T-helper 1 cell treated with Interleukin-12 subunit alpha and Interleukin-12 subunit beta and Interleukin-4 antibody, amounts not matched to agents 30 μg/mL and 1 μg/mL, for 36 hours (primary cell): ENCODE data around the gene SFTA2.
"Not testable (repeated sequence)": the region's sequence is repeated elsewhere in the genome, so short reads cannot be mapped to it uniquely, and the experiment has no call there.

Experiments used
- H3K27ac Mint-ChIP-seq: one replicate; pipeline ENCODE4 v1.8.0; 2021; ENCODE audit warnings: mild to moderate bottlenecking, mixed read lengths
- H3K27me3 Mint-ChIP-seq: one replicate; pipeline ENCODE4 v1.8.0; 2021; ENCODE audit warnings: low read depth, mixed read lengths
- H3K36me3 Mint-ChIP-seq: one replicate; pipeline ENCODE4 v1.8.0; 2021; ENCODE audit warnings: low read depth, mixed read lengths
- H3K4me1 Mint-ChIP-seq: one replicate; pipeline ENCODE4 v1.8.0; 2021; ENCODE audit warnings: low read depth, mixed read lengths
- H3K4me3 Mint-ChIP-seq: one replicate; pipeline ENCODE4 v1.8.0; 2021; ENCODE audit warnings: mild to moderate bottlenecking, moderate library complexity, mixed read lengths
- H3K9me3 Mint-ChIP-seq: one replicate; pipeline ENCODE4 v1.8.0; 2021; ENCODE audit warnings: mixed read lengths

SFTA2 gene

DNA sequence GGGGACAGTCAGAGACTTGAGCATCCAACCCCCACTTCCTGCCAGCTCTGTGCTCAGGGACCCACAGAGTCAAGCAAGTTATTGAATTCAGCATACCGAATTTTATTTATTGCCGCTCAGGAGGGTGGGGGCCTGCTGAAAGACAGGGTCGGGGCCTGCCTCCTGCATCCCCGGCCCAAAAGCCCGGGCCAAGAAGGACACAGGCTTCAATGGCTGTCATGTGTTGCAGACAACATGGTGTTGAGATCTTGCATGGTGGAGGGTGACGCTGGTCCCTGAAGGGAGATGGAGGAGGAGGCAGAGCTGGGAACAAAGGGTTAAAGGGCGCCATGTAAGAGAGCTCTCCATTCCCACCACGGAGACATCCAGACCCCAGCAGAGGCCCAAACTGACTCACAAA, 698 bp downstream of the SFTA2 start:
- H3K9me3 Mint-ChIP-seq: no peaks in the 10 kb centered on the region
- H3K36me3 Mint-ChIP-seq: peaks cover 11% of the 10 kb centered on the region
- peaks cover 3% of the 10 kb centered on the region for H3K27me3 Mint-ChIP-seq
- H3K4me1 Mint-ChIP-seq: no peaks in the 10 kb centered on the region
- no peak overlapping the region for H3K4me3 Mint-ChIP-seq
- no peak overlapping the region for H3K27ac Mint-ChIP-seq

DNA sequence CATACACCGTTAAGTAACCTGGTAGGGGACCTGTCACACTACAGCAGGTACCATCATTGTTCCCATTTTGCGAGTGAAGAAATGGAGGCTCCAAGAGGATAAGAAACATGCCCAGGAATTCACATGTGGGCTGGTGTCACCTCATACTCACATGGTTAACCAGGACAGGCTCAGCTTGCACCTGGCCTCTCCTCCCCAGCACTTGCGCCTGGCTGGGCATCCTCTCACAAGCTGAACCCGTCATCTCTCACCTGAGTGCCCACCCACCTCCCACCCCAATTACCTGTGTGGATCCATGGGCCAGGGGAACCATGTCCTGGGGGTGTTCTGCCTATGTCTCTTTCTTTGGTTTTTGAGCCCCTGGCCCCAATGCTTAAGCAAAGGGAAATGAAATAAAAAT, 1.5 kb downstream of the SFTA2 start:
- Mint-ChIP-seq H3K4me1 (no peaks in the 10 kb centered on the region), H3K27ac (no peak overlapping the region), H3K27me3 (no peaks in the 10 kb centered on the region), H3K4me3 (no peak overlapping the region), H3K36me3 (peaks cover 14% of the 10 kb centered on the region), H3K9me3 (no peaks in the 10 kb centered on the region)

DNA sequence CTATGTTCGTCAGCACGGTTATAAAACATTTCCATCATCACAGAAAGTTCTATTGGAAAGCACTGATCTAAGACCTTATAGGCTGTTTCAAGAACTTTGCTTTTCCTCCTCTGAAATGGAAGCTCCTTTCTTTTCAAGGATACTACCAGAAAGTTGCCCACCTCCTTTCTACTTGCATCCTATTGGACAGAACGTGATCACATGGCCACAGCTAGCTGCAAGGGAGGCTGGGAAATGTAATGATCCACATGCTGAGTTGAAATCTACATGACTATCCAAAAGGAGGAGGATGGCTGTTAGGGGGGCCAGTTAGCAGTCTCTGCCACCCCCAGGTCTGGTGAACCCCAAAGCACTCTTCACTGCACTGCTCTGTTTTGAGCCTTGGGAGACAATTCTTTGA, 3.3 kb downstream of the SFTA2 start:
- H3K36me3 Mint-ChIP-seq: peaks cover 14% of the 10 kb centered on the region
- H3K27me3 Mint-ChIP-seq: no peaks in the 10 kb centered on the region
- H3K9me3 Mint-ChIP-seq: no peaks in the 10 kb centered on the region
- no peaks in the 10 kb centered on the region for H3K4me1 Mint-ChIP-seq
- no peak overlapping the region for H3K27ac Mint-ChIP-seq
- H3K4me3 Mint-ChIP-seq: no peak overlapping the region

DNA sequence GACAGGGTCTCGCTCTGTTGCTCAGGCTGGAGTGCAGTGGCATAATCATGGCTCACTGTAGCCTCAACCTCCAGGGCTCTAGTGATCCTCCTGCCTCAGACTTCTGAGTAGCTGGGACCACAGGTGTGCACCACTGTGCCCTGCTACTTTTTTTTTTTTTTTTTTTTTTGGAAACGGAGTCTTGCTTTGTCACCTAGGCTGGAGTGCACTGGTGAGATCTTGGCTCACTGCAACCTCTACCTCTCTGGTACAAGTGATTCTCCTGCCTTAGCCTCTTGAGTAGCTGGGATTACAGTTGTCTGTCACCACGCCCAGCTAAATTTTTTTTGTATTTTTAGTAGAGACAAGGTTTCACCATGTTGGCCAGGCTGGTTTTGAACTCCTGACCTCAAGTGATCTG, 4.9 kb downstream of the SFTA2 start:
- H3K4me1 Mint-ChIP-seq, H3K27me3 Mint-ChIP-seq, H3K4me3 Mint-ChIP-seq, H3K9me3 Mint-ChIP-seq, H3K27ac Mint-ChIP-seq: not testable (repeated sequence)
- peaks cover 17% of the 10 kb centered on the region for H3K36me3 Mint-ChIP-seq

DNA sequence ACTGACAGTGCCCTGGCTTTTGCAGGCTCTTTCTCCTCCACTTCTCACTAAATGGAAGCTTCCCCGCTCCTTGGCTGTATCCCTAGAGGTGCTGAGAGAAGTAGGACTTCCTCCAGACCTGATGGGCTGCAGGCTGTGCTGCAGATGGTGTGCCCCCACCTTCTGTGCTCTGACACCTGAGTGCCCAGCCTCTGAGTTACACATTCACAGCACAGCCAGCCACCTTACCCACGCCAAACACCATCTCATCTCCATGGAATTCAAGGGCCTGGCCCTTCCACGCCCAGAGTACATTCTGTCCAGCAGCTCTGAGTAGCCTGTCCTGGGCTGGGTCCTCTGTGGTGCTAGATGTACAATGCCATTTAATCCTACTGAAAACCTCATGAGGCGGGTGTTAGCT, 5.3 kb downstream of the SFTA2 start:
- no peak overlapping the region for H3K27ac Mint-ChIP-seq
- peaks cover 17% of the 10 kb centered on the region for H3K36me3 Mint-ChIP-seq
- H3K27me3 Mint-ChIP-seq: no peaks in the 10 kb centered on the region
- H3K9me3 Mint-ChIP-seq: no peaks in the 10 kb centered on the region
- H3K4me1 Mint-ChIP-seq: no peaks in the 10 kb centered on the region
- no peak overlapping the region for H3K4me3 Mint-ChIP-seq

DNA sequence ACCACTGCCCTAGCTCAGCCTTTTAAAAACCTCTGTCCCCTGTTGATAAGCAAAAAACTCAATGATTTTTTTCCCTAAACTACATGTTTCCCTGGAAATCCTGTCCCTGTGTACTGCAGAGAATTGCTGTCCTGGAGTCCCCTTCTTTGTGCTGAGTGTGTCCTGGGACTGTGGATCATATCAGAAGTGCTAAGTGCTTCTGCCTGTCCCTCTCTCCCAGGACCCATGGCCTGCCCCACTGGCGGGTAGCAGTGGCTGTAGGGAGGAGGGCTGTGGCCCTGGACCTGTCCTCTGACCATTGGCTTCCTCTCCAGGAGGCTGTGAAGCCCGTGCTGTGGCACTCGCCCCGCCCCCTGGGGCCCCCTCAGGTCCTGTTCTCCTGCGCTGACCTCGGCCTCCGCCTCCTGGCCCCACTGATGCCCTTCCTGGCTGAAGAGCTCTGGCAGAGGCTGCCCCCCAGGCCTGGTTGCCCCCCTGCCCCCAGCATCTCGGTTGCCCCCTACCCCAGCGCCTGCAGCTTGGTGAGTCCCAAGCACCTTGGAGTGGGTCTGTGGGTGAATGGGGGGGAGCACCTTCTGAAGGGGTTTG, 7.8 kb downstream of the SFTA2 start:
- H3K9me3 Mint-ChIP-seq, H3K27me3 Mint-ChIP-seq, H3K27ac Mint-ChIP-seq, H3K4me1 Mint-ChIP-seq, H3K4me3 Mint-ChIP-seq: not testable (repeated sequence)
- peaks cover 22% of the 10 kb centered on the region for H3K36me3 Mint-ChIP-seq

DNA sequence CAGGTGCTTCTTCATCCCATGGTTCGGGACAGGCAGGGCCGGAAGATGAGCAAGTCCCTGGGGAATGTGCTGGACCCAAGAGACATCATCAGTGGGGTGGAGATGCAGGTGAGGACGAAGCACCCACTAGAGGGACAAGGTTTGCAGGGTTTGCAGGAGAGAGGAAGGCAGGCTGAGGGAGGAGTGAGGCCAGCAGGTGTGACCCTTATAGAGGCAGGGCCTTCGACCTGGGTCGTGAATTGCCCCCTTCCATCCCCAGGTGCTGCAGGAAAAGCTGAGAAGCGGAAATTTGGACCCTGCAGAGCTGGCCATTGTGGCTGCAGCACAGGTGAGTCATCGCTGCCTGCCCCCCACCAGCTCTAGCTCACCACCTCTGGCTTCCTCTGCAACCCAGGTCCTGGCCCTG, 9.5 kb downstream of the SFTA2 start:
- no peaks in the 10 kb centered on the region for H3K27me3 Mint-ChIP-seq
- H3K4me1 Mint-ChIP-seq: peaks cover 3% of the 10 kb centered on the region
- no peak overlapping the region for H3K4me3 Mint-ChIP-seq
- no peak overlapping the region for H3K27ac Mint-ChIP-seq
- H3K36me3 Mint-ChIP-seq: peaks cover 18% of the 10 kb centered on the region
- no peaks in the 10 kb centered on the region for H3K9me3 Mint-ChIP-seq

DNA sequence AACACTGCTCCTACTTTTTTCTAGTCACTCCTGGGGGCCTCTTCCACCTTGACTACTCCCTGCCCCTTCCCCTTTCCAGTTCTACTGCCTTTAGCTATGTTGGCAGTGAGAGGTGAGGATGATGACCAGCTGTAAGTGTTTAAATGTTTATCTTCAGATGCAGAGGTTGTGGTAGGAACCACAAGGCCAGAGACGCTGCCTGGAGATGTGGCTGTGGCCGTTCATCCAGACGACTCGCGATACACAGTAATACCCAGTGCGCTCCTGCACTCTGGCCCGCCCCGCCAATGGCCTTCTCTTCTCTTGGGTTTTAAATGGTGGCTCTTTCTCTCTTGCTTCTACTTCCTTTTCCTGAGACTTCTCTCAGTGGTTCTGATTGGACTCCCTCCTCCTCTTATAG, 13.3 kb downstream of the SFTA2 start:
- peaks cover 17% of the 10 kb centered on the region for H3K36me3 Mint-ChIP-seq
- no peak overlapping the region for H3K27ac Mint-ChIP-seq
- peaks cover 11% of the 10 kb centered on the region for H3K4me1 Mint-ChIP-seq
- H3K4me3 Mint-ChIP-seq: no peak overlapping the region
- H3K27me3 Mint-ChIP-seq: no peaks in the 10 kb centered on the region
- no peaks in the 10 kb centered on the region for H3K9me3 Mint-ChIP-seq

DNA sequence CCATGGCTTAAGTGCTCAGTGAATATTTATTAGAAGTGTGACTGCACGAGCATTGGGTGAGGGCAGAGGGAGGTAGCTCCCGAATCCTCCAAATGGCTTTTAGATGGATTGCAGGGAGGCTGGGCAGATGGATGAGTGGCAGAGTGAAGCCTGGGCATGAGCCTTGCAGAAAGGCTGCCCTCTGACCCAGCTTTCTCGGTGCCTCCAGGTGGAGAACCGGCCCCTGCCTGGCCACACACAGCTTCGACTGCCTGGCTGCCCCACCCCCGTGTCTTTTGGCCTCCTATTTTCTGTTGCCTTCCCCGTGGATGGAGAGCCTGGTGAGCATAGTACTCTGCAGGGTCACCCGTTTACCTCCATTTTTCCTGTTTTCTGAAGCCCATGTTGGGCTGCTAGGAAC, 14.5 kb downstream of the SFTA2 start:
- H3K27ac Mint-ChIP-seq: no peak overlapping the region

DNA sequence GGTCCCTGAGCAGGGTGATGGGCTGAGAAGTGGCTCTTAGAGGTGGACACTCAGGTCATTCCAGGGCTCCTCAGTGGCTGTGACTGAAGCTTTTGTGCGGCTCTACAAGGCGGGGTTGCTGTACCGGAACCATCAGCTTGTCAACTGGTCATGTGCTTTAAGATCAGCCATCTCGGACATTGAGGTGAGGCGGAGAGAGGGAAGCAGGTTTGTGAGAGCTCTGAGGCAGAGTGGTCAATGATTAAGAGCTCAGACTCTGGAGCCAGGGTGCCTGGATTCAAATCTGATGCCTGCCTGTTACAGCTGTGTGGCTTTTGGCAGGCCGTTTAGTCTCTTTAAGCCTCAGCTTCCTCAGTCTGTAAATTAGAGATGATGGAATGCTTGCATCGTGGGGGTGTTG, 14.9 kb downstream of the SFTA2 start:
- Mint-ChIP-seq H3K4me1 (peaks cover 20% of the 10 kb centered on the region), H3K36me3 (peaks cover 24% of the 10 kb centered on the region), H3K27me3 (no peaks in the 10 kb centered on the region), H3K9me3 (no peaks in the 10 kb centered on the region), H3K27ac (no peak overlapping the region), H3K4me3 (no peak overlapping the region)

More for the DNA sequence above, 14.5 kb downstream of the SFTA2 start:
- H3K36me3 Mint-ChIP-seq: peaks cover 19% of the 10 kb centered on the region
- H3K4me1 Mint-ChIP-seq: peaks cover 17% of the 10 kb centered on the region
- H3K4me3 Mint-ChIP-seq: no peak overlapping the region
- H3K27me3 Mint-ChIP-seq: no peaks in the 10 kb centered on the region
- H3K9me3 Mint-ChIP-seq: no peaks in the 10 kb centered on the region

DNA sequence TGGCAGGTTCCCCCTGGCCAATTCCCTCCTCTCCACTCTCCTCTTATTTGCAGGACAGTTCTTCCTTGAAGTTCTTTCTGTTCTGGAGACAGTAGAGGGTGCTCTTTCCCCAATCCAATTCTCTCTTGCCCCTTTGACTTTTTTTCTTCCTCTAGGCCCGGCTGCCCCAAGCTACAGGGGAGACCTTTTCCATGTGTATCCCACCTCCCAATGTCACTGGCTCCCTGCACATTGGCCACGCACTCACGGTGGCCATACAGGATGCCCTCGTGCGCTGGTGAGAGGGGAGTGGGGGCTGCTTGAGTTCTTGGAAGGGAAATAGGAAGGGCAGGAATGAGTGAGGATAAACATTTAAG, 16.4 kb downstream of the SFTA2 start:
- H3K36me3 Mint-ChIP-seq: peaks cover 34% of the 10 kb centered on the region

DNA sequence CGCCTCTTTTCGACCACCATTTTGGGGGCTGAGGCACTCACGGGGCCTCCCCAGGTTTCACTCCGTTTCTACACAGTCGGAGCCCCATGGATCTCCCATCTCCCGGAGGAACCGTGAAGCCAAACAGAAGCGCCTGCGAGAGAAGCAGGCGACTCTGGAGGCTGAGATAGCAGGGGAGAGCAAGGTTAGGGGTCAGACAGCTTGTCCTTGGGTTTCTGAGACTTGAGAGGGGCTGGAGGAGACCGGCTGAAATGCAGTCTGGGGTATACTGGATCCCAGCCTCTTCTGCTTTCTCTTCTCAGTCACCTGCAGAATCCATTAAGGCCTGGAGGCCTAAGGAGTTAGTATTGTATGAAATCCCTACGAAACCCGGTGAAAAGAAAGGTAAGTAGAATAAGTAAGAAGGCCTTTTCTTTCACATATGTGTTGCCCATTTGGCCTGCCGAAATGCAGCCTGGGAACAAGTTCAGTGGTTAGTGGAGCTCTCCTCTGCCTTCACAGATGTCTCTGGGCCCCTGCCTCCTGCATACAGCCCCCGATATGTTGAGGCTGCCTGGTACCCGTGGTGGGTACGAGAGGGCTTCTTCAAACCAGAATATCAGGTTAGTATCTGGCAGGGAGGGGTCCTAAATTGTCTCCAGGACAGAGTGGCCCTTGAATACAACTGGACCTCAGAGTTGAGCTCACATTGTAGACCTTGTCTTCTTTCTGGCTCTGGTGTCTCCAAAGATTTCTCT, 16.9 kb downstream of the SFTA2 start:
- H3K27me3 Mint-ChIP-seq: no peaks in the 10 kb centered on the region
- H3K9me3 Mint-ChIP-seq: no peaks in the 10 kb centered on the region
- peaks cover 20% of the 10 kb centered on the region for H3K4me1 Mint-ChIP-seq
- H3K4me3 Mint-ChIP-seq: peak overlapping the region; percentile 91
- H3K27ac Mint-ChIP-seq: peak overlapping the region; percentile 89
- H3K36me3 Mint-ChIP-seq: peaks cover 31% of the 10 kb centered on the region

More for the DNA sequence above, 16.4 kb downstream of the SFTA2 start:
- Mint-ChIP-seq H3K27me3 (no peaks in the 10 kb centered on the region), H3K4me1 (peaks cover 20% of the 10 kb centered on the region), H3K9me3 (no peaks in the 10 kb centered on the region), H3K27ac (peak overlapping the region; percentile 49), H3K4me3 (peak overlapping the region; percentile 91)

DNA sequence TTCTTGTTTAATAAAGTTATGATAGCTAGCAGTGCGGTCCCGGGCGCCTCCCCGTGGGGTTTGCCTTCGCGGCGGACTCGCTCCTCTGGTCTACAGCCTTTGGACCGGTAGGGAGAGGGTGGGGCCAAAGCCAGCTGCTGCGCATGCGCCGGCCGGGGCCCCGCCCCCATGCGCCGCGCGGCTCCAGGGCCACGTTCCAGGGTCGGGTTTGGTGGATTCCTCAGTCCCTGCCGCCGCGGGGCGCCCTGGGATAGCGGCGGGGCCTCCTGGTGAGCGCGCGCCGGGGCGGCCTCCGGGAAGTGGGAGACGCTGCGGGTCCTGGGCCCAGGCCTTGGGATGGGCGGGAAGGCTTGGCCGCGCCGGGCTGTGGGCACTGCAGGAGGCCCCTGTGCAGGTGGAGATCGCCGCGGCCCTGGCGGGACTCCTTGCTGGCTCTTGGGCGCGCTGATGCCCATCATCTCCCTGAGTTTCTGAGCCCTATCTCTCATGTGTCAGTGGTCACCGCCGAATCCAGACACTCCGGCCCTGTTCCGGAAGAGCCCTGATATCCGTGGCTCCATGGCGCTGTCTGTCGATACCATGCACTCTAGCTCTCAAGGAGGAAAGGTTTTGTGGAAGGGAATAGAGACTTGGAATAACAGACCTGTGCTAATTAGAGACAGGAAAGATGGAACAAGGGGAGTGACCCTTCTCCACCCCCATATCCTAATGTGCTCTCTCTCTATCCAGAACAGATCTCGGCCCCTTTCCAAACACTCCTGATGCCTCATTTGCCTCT, 17.7 kb downstream of the SFTA2 start, which contains the start of gene VARS2:
TSS of gene VARS2 (plus strand) at position 163 of the 778 bp plus-strand sequence. CDS start at position 762, 599 bp downstream.
- no peaks in the 10 kb centered on the region for H3K9me3 Mint-ChIP-seq
- H3K4me1 Mint-ChIP-seq: peaks cover 20% of the 10 kb centered on the region
- H3K27ac Mint-ChIP-seq: peak within 1 kb of the TSS; percentile 89
- no peaks in the 10 kb centered on the region for H3K27me3 Mint-ChIP-seq
- peaks cover 32% of the 10 kb centered on the region for H3K36me3 Mint-ChIP-seq
- peak within 1 kb of the TSS; percentile 91 for H3K4me3 Mint-ChIP-seq

DNA sequence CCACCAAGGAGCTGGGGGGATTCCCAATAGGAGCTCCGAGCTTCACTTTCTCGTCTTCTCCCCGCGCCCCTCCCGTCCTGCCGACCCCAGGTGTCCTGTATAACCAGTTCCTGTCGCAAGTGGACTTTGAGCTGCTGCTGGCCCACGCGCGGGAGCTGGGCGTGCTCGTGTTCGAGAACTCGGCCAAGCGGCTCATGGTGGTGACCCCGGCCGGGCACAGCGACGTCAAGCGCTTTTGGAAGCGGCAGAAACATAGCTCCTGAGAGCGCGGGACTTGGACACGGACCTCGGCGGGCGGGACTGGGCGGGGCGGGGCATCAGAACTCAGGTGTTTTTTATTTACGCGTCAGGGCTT, 18.3 kb downstream of the SFTA2 start:
- Mint-ChIP-seq H3K4me1 (peaks cover 25% of the 10 kb centered on the region), H3K4me3 (peak overlapping the region; percentile 91), H3K36me3 (peaks cover 32% of the 10 kb centered on the region), H3K27me3 (no peaks in the 10 kb centered on the region), H3K27ac (no peak overlapping the region), H3K9me3 (no peaks in the 10 kb centered on the region)
